ENCODE data around the gene PCIF1.

PCIF1 gene

DNA sequence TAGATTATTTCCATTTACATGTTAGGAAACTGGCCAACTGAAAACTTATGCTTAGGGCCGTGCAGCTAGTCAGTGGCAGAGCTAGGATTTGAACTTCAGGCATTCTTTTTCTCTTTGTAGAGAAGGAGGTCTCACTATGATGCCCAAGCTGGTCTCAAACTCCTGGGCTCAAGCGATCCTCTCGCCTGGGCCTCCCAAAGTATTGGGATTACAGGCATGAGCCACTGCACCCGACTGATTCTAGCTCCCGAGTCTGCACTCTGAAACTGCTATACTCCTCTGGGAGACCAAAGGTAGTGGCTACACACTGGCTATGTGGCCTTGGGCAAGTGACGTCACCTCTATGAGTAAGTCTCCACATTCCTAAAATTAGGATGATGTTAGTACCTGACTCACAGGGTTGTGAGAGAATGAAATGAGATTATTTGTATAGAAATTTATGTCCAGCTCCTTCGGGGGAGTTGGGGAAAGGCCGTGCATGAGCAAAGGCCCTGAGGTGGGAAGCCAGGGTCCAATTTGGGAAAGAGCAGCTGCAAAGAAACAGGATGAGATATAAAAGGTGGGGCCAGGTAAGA, 28.9 kb upstream of the PCIF1 start:
- no peak for DNase-seq

DNA sequence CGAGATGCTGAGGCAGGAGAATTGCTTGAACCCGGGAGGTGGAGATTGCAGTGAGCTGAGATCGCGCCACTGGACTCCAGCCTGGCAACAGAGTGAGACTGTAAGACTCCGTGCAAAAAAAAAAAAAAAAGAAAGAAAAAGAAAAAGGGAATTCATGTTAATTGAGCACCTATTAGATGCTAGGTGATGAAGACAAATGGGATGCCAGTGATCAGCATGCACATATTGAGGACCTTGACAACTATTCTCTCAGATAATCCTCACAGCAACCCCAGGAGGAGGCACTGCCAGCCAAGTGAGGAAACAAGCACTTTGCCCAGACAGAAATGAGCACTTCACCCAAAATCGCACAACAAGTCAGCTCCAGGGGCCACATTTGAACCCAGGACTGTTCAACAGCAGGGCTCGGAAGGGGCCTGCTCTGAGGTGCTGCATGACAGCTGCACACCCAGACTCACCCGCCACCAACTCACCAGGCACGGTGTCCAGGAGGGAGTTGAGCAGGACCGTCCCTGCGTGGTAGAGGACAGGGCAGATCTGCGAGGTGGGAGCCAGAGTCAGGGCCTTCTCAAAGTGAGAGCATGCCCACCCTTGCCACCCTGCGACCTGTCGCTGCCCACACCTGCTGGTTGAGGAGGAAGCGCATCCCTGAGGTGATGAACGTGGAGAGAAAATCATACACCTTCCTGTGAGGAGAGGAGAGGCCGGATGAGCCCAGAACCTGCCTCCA, 27.1 kb upstream of the PCIF1 start:
- DNase-seq: no peak

DNA sequence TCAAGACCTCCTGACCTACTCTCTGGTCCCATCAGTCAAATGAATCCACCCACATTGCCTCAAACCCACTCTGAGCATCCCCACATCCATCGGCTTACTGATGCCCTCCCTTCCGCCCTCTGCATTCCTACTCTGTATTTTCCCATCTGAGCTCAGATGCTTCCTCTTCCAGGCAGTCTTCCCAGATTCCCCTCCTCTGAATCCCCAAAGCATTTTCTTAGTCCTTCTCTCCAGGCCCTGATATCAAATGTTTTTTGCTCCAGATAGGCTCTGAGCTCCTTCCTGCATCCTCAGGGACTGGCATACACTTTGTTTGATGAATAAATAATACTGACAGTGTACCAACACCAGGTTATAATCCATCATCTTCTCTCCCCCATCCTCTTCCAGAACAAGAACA, 26.4 kb upstream of the PCIF1 start:
- DNase-seq: no peak

DNA sequence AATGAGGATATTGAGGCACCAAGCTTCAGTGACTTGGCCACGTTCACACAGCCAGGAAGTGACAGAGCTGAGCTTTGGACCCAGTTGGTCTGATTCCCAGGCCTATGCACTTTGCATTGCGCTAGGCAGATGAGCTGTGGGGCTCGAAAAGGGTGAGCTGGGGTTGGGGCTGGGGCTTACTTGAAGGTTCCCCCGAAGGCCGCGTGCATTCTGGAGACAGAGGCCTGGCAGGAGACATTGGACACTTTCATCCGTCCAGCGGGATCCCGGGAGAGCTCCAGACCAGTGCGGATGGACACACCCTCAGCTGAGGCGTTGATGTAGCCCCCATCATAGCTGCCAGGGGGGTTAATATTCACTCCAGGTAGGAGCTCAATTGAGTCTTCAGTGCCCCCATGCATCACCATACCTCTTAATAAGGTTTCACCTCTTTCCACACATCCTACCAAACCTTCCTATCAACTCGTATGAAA, 25.1 kb upstream of the PCIF1 start:
- no peak for DNase-seq

DNA sequence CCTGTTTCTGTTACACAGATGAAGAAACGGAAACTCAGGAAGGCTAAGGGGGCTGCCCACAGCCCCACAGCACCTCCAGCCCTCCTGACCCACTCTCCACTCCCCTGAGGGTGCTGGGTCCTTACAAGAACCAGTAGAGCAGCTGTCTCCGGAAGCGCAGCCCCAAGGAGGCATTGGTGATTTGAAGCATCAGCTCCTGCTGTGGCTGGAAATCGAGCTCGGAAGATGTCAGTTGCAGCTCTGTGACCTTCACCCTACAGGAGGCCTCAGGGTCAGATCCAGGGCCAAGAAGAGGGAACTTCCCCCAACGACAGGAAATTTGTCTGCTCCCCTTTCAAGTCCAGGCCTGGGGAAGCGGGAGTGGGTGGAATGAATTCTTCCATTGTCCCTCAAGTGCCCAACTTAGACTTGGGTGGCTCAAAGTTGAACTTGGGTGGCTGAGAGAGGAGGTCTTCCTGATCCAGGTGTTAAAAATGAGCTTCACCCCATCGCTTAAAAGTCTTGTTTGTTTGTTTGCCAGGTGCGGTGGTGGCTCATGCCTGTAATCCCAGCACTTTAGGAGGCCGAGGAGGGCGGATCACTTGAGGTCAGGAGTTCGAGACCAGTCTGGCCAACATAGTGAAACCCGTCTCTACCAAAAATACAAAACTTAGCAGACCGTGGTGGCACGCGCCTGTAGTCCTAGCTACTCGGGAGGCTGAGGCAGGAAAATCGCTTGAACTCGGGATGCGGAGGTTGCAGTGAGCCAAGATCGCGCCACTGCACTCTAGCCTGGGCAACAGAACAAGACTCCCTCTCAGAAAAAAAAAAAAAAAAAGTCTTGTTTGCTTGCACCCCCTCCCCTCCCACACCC, 24.4 kb upstream of the PCIF1 start:
- DNase-seq: no peak

DNA sequence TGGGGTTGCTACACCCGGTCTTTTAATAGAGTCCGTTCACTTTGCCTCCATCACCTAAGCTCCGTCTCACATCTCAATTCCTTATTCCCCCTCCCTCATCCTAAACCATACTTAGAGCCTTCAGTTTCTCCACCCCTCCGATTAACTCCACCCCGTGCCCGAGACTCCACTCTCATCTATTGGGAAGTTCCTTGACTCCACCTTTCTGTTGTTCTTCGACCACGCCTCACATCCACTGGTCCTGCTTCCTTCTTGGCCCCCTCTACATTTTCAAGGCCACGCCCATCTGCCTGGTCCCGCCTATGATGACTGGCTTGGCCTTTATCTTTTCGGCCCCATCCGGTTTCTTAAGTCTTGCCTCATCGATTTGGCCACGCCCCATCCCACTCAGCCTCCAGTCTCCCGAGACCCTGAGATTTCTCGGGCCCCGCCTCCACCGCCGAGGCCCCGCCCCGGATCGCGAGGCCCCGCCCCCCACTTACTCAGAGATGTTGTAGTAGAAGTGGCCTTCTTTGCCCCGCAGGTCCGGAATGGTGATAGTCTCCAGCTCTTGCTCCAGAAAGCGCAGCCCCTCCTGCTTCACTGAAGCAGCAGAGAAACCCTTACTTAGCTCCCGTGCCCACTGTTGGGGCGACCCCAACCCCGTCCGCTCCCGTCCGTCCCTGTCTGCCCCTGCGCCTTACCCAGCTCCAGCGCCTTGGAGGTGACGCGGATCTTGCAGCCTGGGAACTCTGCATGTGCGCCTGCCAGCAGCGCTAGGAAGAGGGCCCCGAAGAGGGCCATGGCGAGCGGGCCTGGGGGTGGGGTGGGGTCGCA, 23.6 kb upstream of the PCIF1 start:
- peak; percentile 99 for DNase-seq

DNA sequence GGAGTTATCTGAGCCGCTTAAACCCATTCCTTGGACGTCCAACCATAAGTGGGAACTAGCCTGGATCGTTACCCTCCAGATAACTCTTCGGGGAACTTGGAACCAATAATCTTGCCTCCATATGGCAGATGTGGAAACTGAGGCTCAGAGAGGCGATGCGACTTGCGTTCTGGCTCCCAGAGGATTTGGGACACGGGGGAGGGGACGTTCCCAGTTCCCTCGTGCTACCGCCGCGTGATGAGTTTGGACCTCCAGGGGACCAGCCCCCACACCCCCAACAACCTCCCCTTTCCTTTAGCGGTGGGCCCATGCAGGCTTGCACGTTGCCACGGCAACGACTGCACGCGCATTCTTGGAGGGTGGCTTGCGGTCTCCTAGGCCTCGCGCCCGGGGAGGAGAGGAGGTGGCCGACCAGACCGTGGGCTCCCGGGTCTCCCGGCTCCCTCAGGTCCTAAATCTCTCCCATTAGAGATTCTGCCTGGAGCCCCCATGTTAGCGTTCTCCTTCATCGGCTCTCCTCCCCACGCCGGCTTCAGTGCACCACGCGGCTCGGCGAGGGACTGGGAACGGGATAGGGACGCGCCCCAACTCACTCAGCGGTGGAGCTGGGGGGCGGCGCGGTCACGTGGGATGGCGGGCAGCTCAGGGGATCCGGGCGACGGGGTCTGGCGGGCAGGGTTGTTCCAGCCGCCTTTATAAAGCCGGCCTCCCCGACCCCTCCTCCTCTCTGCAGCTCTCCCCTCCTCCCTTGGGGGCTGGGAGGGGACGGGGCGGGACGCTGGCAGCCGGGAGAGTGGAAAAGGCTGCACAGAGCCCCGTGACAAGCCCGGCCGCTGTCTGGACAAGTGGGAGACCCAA, 22.8 kb upstream of the PCIF1 start, which contains the start of gene PLTP:
Gene PLTP, minus strand, starts transcription at position 670 of the 858 bp plus-strand sequence. CDS start 703 bp downstream, outside the sequence.
- peak; percentile 69 for DNase-seq

DNA sequence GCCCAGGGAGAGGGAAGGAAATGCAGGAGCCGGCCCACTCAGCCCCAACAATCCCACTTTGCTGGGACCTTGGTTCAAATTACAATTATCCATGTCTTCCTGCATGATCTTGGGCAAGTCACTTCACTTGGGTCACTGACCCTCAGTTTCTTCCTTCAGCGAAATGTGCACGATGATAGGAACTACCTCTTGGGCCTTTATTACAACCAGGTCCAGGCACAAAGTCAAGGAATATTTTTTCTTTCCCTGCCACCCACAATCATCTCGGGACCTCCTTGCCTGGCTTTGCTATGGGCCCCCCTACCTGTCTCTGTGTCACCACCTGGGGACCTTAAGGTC, 22.2 kb upstream of the PCIF1 start:
- no peak for DNase-seq

DNA sequence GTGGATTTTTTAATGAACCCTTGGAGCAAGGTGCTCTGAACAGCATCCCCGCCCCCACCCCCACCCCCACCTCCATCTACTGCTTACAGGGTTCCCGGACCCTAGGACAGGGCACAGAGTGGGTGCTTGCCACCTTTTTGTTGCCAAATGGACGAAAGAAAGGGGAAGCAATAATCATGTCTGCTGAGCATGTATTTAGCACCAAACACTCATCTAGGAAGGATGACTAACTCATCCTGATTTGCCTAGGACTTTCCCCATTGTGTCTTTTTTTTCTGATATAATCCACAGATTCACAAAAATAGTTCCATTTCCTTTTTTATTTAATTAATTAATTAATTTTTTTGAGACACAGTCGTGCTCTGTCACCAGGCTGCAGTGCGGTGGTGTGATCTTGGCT, 21.4 kb upstream of the PCIF1 start:
- no peak for DNase-seq

DNA sequence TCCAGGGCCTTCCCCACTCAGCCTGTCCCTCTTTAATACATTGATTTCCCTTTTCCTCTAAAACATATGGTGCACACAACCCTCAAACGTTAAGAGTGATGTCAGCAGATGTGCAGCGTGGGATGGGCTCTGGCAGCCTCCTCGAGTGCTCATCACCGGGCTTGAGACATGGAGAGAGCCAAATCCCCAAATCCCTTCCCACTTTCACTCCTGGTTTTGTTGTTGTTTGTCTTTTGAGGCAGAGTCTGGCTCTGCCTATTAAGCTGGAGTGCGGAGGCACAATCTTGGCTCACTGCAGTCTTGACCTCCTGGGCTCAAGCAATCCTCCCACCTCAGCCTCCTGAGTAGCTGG, 16.7 kb upstream of the PCIF1 start:
- no peak for DNase-seq

DNA sequence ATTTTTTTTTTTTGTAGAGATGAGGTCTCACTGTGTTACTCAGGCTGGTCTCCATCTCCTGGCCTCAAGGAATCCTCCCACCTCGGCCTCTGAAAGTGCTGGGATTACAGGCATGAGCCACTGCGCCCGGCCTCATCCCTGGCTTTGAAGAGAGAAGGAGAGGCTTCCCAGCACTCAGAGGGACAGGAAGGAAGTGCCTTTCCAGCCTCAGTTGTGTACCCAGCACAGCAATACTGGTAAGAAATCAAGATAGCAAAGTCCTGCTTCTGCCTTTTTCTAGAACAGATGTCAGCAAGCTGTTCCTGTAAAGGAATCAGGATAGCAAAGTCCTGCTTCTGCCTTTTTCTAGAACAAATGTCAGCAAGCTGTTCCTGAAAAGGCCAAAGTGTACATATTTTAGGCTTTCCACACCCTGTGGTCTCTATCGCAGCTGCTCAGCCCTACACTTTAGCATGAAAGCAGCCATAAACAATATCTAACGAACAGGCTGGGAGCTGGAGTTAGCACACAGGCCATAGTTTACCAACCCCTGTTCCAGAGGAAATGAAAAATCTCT, 16.2 kb upstream of the PCIF1 start:
- DNase-seq: no peak

DNA sequence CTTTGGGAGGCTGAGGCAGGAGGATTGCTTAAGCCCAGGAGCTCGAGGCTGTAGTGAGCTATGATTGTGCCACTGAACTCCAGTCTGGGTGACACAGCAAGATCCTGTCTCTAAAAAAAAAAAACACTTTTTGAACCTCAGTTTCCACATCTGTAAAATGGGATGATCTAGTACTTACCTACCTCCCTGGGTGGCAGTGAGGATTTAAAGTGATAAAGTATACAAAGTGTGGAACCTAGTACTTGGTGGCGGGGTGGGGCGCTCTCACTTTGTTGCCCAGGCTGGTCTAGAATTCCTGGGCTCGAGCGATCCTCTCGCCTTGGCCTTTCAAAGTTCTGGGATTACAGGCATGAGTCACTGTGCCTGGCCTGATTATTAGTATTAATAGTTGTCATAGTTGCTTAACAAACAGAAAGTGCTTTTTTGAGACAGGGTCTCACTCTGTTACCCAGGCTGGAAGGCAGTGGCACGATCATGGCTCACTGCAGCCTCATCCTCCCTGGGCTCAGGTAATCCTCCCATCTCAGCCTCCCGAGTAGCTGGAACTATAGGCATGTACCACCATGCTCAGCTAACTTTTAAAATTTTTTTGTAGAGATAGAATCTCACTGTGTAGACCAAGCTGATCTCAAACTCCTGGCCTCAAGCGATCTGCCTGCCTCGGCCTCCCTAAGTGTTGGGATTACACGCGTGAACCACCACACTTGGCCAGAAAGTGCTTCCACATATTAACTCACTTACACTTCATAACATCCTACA, 15.5 kb upstream of the PCIF1 start:
- no peak for DNase-seq

DNA sequence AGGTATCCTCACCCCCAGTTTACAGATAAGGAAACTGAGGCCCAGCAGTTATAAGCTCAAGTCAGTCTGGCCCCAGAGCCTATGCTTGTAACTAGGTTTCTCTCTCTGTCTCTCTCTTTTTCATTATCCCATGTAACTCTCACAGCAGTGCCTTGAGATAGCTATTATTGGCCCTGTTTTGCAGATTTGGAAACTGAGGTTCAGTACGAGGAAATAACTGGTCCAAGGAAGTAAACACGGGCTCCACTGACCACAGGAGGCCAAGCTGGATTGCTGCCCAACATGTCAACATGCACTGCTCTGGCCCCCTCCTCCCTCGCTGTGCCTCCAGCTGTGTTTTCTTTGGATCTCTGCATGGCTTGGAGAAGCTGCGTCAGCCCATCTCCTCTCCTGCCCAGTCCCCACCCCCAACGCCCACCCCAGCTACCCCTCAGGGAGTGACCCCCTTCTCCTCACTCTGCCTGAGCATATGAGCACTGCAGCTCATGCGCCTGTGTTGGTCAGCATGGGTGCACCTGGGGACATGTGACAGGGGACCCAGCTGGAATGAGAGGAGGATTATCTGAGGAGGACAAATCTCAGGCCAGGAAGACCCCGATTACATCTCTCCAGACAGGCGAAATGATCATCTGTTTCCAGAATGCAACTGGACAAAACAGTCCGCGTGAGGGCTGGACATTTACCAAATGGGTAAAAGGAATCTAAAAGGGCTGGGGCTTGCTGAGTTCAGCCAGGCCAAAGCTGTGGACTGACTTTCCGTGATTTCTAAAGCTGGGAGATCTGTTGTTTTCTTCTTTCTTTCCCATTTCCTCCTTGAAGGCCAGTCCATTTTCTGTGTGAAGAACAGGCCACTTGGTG, 14.7 kb upstream of the PCIF1 start:
- DNase-seq: no peak

DNA sequence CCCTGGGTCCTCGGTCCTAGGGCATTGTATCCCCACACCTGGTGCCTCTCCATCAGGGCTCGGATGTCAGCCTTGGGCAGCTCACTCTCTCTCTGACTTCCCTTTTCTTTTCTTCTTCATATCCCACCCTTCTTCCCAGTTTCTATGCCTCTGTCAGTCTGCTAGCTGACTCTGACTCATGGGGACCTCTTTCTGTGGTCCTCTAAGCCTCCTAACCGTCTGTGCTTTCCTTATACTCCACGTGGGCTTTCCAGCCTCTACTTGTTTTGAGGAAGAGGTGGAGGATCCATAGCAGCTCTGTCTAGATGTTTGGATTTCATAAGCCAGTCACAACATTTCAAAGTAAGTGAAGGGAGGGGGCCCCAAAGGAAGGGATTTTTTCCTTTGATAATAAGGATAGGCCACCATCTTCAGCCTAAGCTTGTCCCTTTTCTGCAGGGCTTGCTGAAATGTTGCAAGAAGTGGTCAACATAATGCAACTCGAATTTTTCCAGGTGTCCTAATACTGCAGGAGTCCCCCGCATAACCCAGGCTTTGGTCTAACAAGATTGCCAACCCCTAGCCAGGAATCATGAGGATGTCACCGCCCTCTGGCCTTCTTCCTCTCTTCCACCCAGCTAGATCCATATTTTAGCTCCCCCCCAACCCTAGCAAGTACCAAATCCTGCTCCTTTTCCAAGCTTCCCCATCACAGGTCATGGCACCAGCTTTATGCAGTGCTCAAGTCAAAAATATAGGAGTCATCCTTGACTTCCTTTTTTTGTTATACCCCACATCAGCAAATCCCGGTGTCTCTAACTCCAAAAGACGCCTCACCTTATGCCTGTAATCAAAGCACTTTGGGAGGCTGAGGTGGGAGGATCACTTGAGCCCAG, 13.8 kb upstream of the PCIF1 start:
- no peak for DNase-seq

DNA sequence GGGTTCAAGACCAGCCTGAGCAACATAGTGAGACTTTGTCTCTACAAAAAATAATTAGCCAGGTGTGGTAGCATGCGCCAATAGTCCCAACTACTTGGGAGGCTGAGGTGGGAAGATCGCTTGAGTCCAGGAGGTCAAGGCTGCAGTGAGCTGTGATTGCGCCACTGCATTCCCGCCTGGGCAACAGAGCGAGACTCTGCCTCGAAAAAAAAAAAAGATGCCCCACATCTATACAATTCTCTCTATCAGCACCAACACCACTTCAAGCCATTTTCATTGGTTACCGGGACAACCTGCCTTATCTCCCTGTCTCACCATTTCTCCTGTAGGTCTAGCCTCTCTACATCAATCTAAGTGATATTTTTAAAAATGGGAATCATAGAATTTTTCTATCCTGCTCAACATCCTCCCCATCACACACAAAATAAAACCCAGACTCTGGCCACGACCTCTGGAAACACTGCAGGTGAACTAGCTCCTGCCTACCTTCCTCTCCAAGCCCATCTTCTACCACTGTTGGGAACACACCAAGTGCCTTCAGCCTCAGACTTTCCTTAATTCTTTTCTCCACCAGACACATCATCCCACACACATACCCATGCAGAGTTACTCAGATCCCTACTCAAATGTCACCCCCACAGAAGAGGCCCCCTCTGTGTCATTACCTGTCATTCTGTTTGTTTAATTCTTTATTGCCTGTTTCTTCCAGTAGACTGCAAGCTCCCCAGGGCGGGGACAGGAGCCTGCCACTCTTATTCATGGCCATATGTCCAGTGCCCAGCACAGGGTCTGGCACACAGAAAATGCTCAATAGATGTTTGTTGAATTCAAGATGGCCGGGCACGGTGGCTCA, 12.9 kb upstream of the PCIF1 start:
- no peak for DNase-seq

DNA sequence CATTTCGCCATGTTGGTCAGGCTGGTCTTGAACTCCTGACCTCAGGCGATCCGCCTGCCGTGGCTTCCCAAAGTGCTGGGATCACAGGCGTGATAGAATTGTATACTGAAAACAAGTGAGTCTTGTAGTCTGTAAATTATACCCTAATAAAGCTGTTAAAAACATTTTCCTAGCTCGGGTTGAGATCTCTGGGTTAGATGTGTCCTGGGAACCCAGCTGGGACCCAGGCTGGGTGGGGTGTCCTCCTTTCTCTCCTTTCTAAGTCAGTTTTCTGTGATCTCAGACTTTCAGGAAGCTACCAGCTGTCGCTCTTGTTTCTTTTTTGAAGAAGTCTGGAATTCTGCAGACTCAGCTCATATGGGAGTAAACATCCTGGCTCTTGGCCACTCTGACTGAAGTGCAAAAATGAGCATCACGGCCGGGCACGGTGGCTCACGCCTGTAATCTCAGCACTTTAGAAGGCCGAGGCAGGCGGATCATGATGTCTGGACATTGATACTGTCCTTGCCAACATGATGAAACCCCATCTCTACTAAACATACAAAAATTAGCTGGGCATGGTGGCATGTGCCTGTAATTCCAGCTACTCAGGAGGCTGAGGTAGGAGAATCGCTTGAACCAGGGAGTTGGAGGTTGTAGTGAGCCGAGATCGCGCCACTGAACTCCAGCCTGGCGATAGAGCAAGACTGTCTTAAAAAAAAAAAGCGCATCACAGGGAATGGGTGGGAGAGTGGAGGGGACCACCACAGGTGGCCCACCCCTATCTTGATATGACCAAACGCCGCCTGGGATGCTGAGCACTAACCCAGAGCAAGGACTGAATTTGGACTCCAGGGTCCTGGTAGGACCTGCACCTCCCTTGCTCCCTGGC, 9.9 kb upstream of the PCIF1 start:
- no peak for DNase-seq

Measured in NCI-H2227 treated with DMSO at 0.1 percent for 48 hours (cell line).